Tibial nerve (tissue), 4 donors: Measurements from ENCODE around the gene NTRK3. TPM values are rescaled to one million over a fixed set of nuclear protein-coding genes. Genes with fewer than 3 reads are reported as not detected.
"Not testable (repeated sequence)": the region's sequence is repeated elsewhere in the genome, so short reads cannot be mapped to it uniquely, and the experiment has no call there.

Experiments
- DNase-seq, 2 donors: peaks; one replicate each; pipeline ENCODE4 v3.0.0-alpha.2; 2019; ENCODE audit warnings: low spot score in 2 of 2
- H3K27ac ChIP-seq, 4 donors: fragments of 200-600 bp; sonication (generic) in 3 of 4; one replicate each; pipeline ENCODE4 v1.5.1; 2017 to 2019; ENCODE audit warnings: mild to moderate bottlenecking in 1 of 4
- H3K27me3 ChIP-seq, 2 donors: fragments of 200-600 bp; sonication (generic) in 1 of 2; one replicate each; pipeline versions ENCODE4 v1.5.1 to v1.6.0; 2017 to 2019
- H3K36me3 ChIP-seq, 3 donors: fragments of 200-600 bp; sonication (generic); one replicate each; pipeline ENCODE4 v1.5.1; 2018 to 2019
- H3K4me1 ChIP-seq, 4 donors: fragments of 200-600 bp; sonication (generic) in 3 of 4; one replicate each; pipeline ENCODE4 v1.5.1; 2017 to 2019
- H3K4me3 ChIP-seq, 4 donors: fragments of 200-600 bp; sonication (generic) in 3 of 4; one replicate each; pipeline ENCODE4 v1.5.1; 2017 to 2019; ENCODE audit warnings: mild to moderate bottlenecking in 1 of 4, moderate library complexity in 1 of 4
- H3K9me3 ChIP-seq, 4 donors: fragments of 200-600 bp; sonication (generic) in 3 of 4; one replicate each; pipeline ENCODE4 v1.5.1; 2017 to 2019
- CTCF ChIP-seq, 5 experiments: fragments of 200-600 bp in 3 of 5; fragments of 450-650 bp in 2 of 5; sonication (generic) in 3 of 5; IDR thresholded peaks; one replicate each; pipeline ENCODE4 v1.5.1; 2016 to 2019; ENCODE audit warnings: antibody characterized with exemption in 5 of 5, mild to moderate bottlenecking in 3 of 5, moderate library complexity in 2 of 5
- EP300 ChIP-seq, 2 donors: sonication (generic); formaldehyde crosslinking; IDR thresholded peaks; one replicate each; pipeline ENCODE4 v1.6.1; 2017; ENCODE audit warnings: antibody characterized with exemption in 2 of 2, mild to moderate bottlenecking in 1 of 2
- POLR2A ChIP-seq, 2 donors: fragments of 450-650 bp; IDR thresholded peaks; one replicate each; pipeline ENCODE4 v1.6.1; 2017; ENCODE audit warnings: antibody characterized with exemption in 2 of 2, mild to moderate bottlenecking in 2 of 2, moderate library complexity in 2 of 2
- WGBS, 2 donors: methylation state at CpG; one replicate each; pipeline ENCODE4 v1.1.5; 2018; 5-methylcytosine and 5-hydroxymethylcytosine counted together
- total RNA-seq, 4 donors: library from RNA; depleted of rRNA; stranded (reverse); fragments of >200 nt; gene quantifications; one replicate each; pipeline ENCODE4 v1.1.0, GENCODE V29; 2016

NTRK3 gene
- total RNA-seq, 4 donors from 2014 or later, result 53.4 to 85.9 (median 83.6) TPM

- no peak overlapping the region for H3K4me3 ChIP-seq
- no peaks in the 10 kb centered on the region for H3K27me3 ChIP-seq
- no peak for TF ChIP-seq POLR2A (IDR thresholded peaks at IDR 0.05)
- no peak for TF ChIP-seq CTCF (IDR thresholded peaks at IDR 0.05)
- TF ChIP-seq EP300 (IDR thresholded peaks at IDR 0.05), result no peak
- 70 to 75% methylated on average over 3 of the region's 3 CpGs for WGBS, 2 donors
- H3K4me1 ChIP-seq, result no peaks in the 10 kb centered on the region
- H3K9me3 ChIP-seq, result no peaks in the 10 kb centered on the region
- no peaks in the 10 kb centered on the region for H3K36me3 ChIP-seq
- no peak for DNase-seq
- no peak overlapping the region for H3K27ac ChIP-seq
These were observed 409.8 kb downstream of the NTRK3 start for GRCh38 chr15:87846746-87847145.

- H3K4me3 ChIP-seq, result no peak overlapping the region
- 96 to 97% methylated on average over 3 of the region's 3 CpGs for WGBS, 2 donors
- H3K27ac ChIP-seq, result no peak overlapping the region
- TF ChIP-seq POLR2A (IDR thresholded peaks at IDR 0.05), result no peak
- no peak for TF ChIP-seq CTCF (IDR thresholded peaks at IDR 0.05)
- no peak for TF ChIP-seq EP300 (IDR thresholded peaks at IDR 0.05)
- H3K4me1 ChIP-seq, result no peaks in the 10 kb centered on the region
- no peaks in the 10 kb centered on the region for H3K36me3 ChIP-seq
- no peaks in the 10 kb centered on the region for H3K27me3 ChIP-seq
- no peak for DNase-seq
- peaks cover 0 to 8% (median 0%) of the 10 kb centered on the region in 4 donors for H3K9me3 ChIP-seq
These were observed 413.2 kb downstream of the NTRK3 start for GRCh38 chr15:87843312-87843711.

- H3K4me1 ChIP-seq, result no peaks in the 10 kb centered on the region
- DNase-seq, result no peak
- H3K27me3 ChIP-seq, result no peaks in the 10 kb centered on the region
- no peak overlapping the region for H3K27ac ChIP-seq
- WGBS, 2 donors, result 67% methylated on average over 1 of the region's 1 CpG; no CpG with 5 or more reads in 1 of the 2 donors
- no peaks in the 10 kb centered on the region for H3K36me3 ChIP-seq
- H3K4me3 ChIP-seq, result no peak overlapping the region
- peaks cover 0 to 8% (median 0%) of the 10 kb centered on the region in 4 donors for H3K9me3 ChIP-seq
- TF ChIP-seq CTCF (IDR thresholded peaks at IDR 0.05) (no peak), POLR2A (IDR thresholded peaks at IDR 0.05) (no peak), EP300 (IDR thresholded peaks at IDR 0.05) (no peak)
These were observed 415.0 kb downstream of the NTRK3 start for GRCh38 chr15:87841426-87841998.

- H3K4me3 ChIP-seq, H3K36me3 ChIP-seq, DNase-seq, H3K9me3 ChIP-seq, H3K27me3 ChIP-seq, H3K27ac ChIP-seq, H3K4me1 ChIP-seq: not testable (repeated sequence)
- WGBS, 2 donors, result 81 to 85% methylated on average over 2 of the region's 2 CpGs
These were observed 420.7 kb downstream of the NTRK3 start for GRCh38 chr15:87835830-87836229.

- not testable (repeated sequence) for DNase-seq, H3K4me1 ChIP-seq, H3K36me3 ChIP-seq, H3K27me3 ChIP-seq, H3K27ac ChIP-seq, H3K4me3 ChIP-seq, H3K9me3 ChIP-seq
- WGBS, 2 donors, result 62 to 78% methylated on average over 5 of the region's 5 CpGs
These were observed 423.2 kb downstream of the NTRK3 start for GRCh38 chr15:87833333-87833732.

GRCh38 chr15:87829332-87830050 is 427.0 kb downstream of the NTRK3 start:
- TF ChIP-seq EP300 (IDR thresholded peaks at IDR 0.05) (no peak), POLR2A (IDR thresholded peaks at IDR 0.05) (no peak), CTCF (IDR thresholded peaks at IDR 0.05) (no peak)
- WGBS, 2 donors, result 85 to 86% methylated on average over 4 of the region's 4 CpGs
- Histone ChIP-seq H3K27ac (no peak overlapping the region), H3K4me3 (no peak overlapping the region), H3K36me3 (no peaks in the 10 kb centered on the region), H3K27me3 (no peaks in the 10 kb centered on the region), H3K9me3 (no peaks in the 10 kb centered on the region), H3K4me1 (no peaks in the 10 kb centered on the region)
- no peak for DNase-seq
